ENCODE results near the gene ADH4.
"Not testable (repeated sequence)": the region's sequence is repeated elsewhere in the genome, so short reads cannot be mapped to it uniquely, and the experiment has no call there.

Gene ADH4

DNA sequence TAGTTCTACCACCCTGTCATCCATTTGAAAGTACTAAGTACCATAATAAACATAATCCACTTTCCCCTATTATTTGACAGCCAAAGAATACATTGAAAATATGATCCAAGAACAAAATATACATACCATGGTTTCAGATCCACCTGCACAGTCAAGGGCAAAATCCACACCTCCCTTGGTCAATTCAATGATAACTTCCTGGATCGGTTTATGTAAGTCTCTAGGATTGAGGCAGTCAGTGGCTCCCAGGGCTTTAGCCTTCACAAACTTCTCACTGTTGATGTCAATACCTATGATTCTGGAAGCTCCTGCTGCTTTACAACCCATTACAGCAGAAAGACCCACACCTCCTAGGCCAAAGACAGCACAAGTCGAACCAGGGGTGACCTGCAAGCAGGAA, 12.7 kb downstream of the ADH4 start:
- DNase-seq, result no peak

DNA sequence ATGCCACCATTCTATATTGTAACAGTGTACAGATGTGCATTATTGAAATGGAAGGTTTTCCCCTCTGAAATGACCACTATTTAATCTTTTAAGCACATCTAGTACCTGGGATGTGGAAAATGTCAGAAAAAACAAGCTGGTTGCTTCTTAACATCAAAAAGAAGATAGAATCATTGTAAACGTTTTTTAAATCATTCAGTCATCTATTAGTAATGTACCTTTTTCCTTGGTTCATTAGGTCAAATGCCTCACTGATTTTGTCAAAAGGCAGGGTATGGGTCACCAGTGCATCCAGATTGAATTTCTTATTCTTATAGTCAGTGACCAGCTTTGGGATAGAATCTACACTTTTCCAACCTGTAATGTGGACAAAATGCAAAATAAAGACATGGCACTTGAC, 17.7 kb downstream of the ADH4 start:
- no peak for DNase-seq

GRCh38 chr4:99121008-99121407, 23.1 kb downstream of the ADH4 start:
- DNase-seq, result no peak

DNA sequence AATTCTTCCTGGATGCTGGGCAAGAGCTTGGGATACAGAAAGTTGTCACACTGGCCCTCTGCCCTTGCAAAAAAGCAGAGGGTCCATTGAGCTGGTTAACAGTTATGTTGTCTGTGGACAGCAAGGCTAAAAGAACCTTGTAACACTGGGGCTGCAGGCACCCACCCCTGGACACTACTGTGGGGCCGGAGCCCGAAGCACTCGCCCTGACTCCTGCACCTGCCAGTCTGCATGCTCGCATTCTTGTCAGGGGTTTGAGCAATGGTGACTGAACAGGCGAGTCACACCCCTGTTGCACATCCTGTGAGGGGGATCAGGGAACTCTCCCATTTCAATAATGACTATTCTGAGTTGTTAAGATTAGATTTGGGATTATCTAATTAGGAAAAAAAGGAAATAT, 23.6 kb downstream of the ADH4 start:
- DNase-seq, result no peak

DNA sequence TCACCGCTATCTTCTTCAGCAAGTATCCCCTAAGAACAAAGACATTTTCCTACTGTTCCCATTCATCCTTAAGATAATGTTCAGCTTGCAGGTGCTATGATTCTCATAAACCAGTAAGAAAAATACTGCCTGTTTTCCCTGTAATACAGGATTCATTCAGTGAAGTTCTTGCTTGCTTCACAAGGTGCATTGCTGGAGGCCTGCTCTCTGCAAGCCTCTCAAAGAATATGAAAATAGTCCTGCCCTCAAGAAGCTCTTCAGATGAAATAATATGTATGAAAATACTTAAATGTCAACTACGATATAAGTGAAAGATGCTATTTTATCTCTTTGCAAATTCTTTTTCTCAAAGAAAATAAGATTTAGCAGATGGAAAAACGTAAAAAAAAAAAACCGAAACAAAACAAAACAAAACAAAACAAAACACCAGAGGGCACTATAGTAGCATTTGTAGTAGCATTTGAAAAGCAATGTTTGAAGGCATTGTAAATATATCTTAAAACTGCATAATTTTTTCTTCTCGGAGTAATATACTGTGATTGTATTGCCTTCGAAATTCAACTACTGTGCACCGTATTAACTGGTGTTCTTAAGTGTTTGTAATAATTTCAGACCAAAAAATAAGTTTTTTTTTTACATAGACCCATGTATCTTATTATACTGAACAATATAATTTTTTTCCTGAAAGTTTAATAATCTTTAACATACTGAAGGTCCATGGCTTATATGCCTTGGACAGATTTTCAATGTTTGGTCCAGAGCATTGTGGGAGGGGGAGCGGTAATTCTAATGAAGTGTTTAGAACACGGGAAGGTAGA, 26.0 kb downstream of the ADH4 start:
- DNase-seq, result no peak

DNA sequence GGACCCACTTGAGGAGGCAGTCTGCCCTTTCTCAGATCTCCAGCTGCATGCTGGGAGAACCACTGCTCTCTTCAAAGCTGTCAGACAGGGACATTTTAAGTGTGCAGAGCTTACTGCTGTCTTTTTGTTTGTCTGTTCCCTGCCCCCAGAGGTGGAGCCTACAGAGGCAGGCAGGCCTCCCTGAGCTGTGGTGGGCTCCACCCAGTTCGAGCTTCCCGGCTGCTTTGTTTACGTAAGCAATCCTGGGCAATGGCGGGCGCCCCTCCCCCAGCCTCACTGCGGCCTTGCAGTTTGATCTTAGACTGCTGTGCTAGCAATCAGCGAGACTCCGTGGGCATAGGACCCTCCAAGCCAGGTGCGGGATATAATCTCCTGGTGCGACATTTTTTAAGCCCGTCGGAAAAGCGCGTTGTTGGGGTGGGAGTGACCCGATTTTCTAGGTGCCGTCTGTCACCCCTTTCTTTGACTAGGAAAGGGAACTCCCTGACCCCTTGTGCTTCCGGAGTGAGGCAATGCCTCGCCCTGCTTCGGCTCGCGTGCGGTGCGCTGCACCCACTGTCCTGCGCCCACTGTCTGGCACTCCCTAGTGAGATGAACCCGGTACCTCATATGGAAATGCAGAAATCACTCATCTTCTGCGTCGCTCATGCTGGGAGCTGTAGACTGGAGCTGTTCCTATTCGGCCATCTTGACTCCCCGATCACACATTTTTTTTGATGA, 26.8 kb downstream of the ADH4 start:
- not testable (repeated sequence) for DNase-seq

DNA sequence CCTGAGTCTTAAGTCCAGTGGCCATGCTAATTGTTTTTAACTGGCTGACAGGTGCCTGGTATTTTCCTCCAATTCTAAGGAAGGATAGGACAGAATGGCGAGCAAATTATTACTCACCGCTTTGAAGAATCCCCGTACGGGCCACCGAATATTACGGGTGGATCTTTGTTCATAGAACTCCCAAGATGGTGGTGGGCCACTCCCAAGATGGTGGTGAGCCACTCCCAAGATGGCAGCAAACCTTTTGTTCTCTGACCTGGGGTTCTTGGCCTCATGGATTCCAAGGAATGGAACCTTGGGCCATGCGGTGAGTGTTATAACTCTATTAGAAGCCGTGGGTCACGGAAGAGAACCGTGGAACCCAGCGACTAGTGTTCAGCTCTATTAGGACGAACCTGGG, 34.8 kb downstream of the ADH4 start:
- DNase-seq, result not testable (repeated sequence)

- no peak for DNase-seq
These were observed 39.9 kb downstream of the ADH4 start for GRCh38 chr4:99104153-99104552.

DNA sequence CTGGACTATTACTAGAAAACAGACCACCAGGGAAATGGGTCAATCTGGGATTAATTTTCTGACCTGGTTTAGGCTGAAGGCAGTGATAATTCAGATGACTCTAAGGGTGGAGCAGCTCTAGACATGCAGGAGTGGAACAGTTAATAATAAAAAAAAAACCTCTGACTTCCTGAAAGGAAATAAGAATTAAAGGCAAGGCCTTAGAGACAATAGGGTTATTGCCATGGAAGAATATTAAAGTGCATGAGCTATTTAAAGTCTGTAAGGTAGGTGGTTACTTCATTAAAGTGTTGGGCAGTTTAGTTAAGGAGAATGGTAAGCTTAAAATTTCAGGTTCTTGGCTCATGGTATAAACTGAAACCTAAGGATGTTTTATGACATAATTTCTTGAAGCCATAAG, 40.9 kb downstream of the ADH4 start:
- DNase-seq, result no peak

- no peak for DNase-seq
These were observed 41.5 kb downstream of the ADH4 start for GRCh38 chr4:99102634-99103033.

DNA sequence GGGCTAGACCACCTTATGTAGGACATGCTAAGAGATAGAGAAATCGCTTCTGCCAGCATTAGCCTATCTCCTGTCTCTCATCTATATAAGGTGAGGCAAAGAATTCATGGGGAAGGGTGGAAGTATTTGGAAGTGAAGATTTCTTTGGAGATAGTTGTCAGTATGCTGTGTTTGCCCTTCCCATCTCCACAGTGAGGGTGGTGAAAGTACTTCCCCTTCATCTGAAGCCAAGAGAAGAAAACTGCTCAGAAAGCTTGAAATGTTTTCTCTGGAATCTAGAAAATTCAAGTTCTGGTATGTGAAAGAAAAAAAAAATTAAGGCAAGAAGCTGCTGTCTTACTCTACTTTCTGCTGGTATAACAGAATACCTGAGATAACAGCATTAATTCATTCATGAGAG, 43.2 kb downstream of the ADH4 start:
- DNase-seq, result no peak

GRCh38 chr4:99099814-99100213, 44.3 kb downstream of the ADH4 start:
- not testable (repeated sequence) for DNase-seq

DNA sequence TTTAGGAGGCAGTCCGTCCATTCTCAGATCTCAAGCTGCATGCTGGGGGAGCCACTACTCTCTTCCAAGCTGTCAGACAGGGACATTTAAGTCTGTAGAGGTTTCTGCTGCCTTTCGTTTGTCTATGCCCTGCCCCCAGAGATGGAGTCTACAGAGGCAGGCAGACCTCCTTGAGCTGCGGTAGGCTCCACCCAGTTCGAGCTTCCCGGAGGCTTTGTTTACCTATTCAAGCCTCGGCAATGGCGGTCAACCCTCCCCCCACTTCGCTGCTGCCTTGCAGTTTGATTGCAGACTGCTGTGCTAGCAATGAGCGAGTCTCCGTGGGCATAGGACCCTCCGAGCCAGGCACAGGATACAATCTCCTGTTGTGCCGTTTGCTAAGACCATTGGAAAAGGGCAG, 44.8 kb downstream of the ADH4 start:
- DNase-seq, result no peak

DNA sequence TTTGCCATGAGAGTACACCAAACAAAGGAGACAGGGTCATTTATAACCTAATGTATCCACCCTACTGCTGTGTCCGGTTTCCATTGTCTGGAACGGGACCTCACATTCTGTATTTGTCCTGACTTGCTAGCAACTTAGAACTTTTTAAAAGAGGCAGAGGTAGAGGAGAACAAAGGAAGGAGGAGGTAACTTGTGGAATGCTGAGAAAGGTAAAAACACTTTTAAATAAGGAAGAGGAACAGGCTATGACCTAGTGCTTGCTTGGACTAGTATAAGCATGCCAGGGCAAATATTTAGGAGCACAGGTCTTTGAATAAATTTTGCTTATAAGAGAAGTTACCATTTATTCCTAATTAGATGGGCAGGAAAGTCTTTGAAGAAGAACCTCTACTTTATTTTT, 52.3 kb downstream of the ADH4 start:
- not testable (repeated sequence) for DNase-seq

DNA sequence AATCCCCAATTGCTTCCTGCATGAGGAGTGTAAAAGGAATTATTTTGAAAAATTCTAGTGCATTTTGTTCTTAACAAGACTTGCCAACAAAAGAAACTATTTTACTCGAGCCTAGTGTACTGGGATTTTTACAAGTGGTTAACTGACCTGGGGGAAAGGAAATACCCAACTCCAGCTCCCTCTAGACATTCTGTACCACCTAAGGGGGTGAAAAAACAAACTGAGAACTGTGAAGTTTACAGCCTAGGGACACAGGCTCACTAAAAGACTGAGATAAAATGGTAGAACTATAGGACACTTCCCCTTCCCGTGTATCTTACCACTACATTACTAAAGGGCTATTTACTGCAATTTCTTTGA, 52.9 kb downstream of the ADH4 start:
- DNase-seq, result no peak

GRCh38 chr4:99090481-99091215, 53.4 kb downstream of the ADH4 start:
- no peak for DNase-seq

DNA sequence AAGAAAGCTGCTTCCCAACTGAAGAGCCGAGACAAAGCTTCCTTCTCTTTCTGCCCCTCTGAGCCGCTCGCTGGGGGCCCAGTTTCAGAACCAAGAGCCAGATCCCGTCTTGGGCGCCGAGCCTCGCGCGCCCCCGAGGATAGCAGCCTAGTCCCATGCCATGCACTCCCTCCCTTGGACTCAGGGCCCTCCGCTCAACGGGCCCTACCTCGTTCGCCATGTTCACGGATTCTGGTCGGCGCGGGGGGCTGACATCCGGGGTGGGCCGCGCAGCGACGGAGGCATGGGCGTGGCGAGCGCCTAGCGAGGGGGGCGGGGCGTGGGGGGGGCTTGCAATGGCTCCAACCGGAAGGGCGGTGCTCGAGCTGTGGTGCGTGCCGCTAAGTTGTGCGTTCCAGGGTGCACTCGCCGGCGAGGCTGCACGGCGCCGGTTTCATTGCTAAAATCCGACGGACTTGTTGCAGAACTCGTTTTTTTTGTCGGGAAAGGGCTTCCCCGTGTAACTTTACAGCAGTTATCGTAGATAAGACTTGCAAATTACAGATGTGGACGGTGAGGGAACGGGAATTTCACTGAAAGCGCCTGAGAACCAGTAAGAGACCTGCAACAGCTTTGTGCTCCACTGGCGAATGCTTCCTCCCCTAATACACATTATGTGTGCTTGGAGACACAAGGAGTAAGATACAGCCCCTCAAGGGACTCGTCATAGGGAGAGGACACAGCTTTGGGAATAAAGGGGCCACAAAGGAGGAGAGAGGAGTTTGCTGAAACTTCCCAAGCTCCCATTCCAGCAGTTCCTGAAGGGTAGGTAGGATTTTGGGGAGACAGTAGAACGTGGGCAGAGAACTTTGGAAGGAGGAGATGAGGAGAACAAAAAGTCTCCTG, 55.4 kb downstream of the ADH4 start, which contains the start of gene ADH5:
Gene ADH5 (minus strand): TSS at position 308 of the 885 bp plus-strand sequence. CDS start 88 bp downstream, at position 220.
- peak; percentile 87 to 93 (median 90) for DNase-seq

GRCh38 chr4:99088023-99088449, 56.1 kb downstream of the ADH4 start:
- peak in 1 of 4 experiments; percentile 8 for DNase-seq

DNA sequence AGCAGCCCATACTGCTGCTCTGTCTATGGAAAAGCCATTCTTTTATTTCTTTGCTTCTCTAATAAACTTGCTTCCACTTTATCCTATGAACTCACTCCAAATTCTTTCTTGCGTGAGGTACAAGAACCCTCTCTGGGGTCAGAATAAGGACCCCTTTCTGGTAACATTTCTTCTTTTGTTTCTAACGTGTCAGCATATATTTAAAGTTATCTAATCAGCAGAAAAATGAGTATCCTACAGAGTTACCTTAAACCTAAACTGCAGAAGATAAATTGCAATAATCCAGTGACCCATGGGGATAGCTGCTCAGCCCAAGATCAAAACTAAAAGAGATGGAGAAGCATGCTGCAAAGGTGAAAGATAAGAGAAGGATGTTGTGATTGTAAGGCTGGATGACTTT, 59.5 kb downstream of the ADH4 start:
- DNase-seq, result no peak

DNA sequence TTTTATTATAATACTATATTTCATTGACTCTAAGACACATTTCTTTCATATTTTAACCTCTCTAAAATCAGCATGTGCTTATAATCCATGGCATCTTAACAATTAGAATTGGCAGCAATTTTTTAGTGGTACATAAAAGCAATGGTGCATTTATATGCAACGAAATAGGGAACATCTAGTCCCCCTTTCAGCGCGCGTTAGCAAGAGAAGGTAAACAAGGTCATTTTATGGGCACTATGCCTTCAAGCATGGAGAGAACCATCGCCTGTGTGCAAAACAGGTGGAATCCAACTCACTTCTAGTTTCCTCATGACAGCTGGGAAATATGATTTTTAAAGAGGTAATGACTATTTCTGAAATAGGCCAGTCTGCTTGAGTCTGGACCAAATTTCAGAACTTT, 61.9 kb downstream of the ADH4 start:
- DNase-seq, result no peak

DNA sequence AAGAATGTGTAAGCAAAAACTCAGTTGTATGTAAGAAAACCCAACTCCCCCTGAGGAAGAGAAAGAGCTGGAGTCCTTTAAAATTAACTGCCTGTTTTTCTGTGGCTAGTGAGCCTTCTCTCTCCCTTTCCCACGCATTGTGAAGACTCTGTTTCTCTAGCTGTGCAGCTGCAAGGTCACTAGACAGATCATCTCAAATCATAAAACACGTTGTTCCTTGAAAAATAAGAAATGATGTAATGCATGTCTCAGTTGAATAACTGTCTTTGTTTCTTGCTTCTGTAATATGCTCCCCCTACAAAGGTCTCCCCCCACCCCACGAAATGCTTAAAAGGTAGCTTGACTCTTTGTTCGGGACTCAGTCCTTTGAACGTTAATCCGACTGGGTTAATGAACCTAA, 63.2 kb downstream of the ADH4 start:
- DNase-seq, result not testable (repeated sequence)

GRCh38 chr4:99079625-99080295, 64.3 kb downstream of the ADH4 start:
- DNase-seq, result no peak
